H1 (cell line): Measurements from ENCODE around the gene SPACA9. TPM values are rescaled to one million over a fixed set of nuclear protein-coding genes. Genes with fewer than 3 reads are reported as not detected.

Experiments used
- BRCA1 ChIP-seq: IDR thresholded peaks from 2 replicates; pipeline ENCODE4 v1.6.1; 2012; ENCODE audit warnings: low read depth, low read length, improper control_type of control experiment
- KDM5A ChIP-seq: fragments of 200-600 bp; IDR thresholded peaks from 2 replicates; pipeline ENCODE4 v1.7.1; 2012; ENCODE audit warnings: mild to moderate bottlenecking, low read length, inconsistent platforms, mixed read lengths
- RXRA ChIP-seq: IDR thresholded peaks from 2 replicates; pipeline ENCODE4 v1.6.1; 2011; ENCODE audit warnings: low read depth, mild to moderate bottlenecking, low read length, moderate library complexity; ENCODE audit not compliant: insufficient read depth
- SAP30 ChIP-seq: fragments of 300-600 bp; sonication (generic); IDR thresholded peaks from 2 replicates; pipeline ENCODE4 v1.7.1; 2012; ENCODE audit warnings: low read length, moderate library complexity, mild to moderate bottlenecking, inconsistent platforms; ENCODE audit not compliant: insufficient read depth, insufficient replicate concordance
- polyA plus RNA-seq, 7 experiments: library from polyadenylated mRNA; depleted of rRNA in 3 of 7; stranded (reverse) in 5 of 7; unstranded in 2 of 7; fragments of >200 nt in 5 of 7; fragments of 200-250 nt in 2 of 7; gene quantifications; 1 replicate in 5 of 7; 2 replicates in 1 of 7; 4 replicates in 1 of 7; pipeline versions ENCODE4 v1.2.1 to v1.2.3, GENCODE V29; 2011 to 2013; ENCODE audit warnings: missing spikeins in 2 of 7, mixed read lengths in 2 of 7
- total RNA-seq: library from RNA; stranded (reverse); fragmentation: NEBNext Ultra II Directional; extraction: Animal tissue kit (Norgen Biotek cat#: 25700); gene quantifications from 2 replicates; pipeline ENCODE4 v1.2.1, GENCODE V29; 2021
- TF ChIP-seq, protein P1 (sequence below): IDR thresholded peaks from 2 replicates; pipeline ENCODE4 v1.6.1; 2011; ENCODE audit warnings: low read depth, mild to moderate bottlenecking, low read length; ENCODE audit not compliant: insufficient read depth

Gene SPACA9
- total and polyA plus RNA-seq, 2 of the 8 experiments (the other 6 are each of a cell fraction or from before 2014, with no cell fraction given), result 0.63 to 1.3 TPM

DNA sequence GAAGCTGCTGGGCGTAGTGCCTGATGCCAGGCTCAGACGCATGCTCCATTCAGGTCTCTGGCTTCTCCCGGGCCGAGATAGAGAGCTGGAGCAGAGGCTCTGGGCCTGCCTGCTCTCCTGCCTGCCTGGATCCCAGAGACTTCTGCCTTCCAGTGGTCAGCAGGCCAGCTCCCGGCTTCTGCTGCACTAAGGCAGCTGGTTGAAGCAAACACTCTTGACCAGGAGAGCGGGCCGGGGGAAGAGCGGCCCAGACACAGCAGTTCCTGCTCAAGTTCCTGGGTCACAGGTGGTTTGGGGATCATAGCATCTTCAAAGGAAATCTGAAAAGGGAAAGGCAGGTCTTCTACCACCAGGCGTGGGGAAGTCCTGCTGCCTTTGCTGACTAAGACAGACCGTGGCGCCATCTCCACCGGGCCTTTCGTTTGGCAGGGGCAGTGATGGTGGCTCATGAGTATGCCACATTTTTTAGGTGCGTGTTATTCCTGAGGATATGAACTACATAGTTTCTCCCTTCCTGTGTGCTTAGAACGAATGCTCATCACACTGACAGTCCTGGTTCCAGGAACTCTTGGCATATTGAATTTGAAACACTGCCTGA, 31.7 kb upstream of the SPACA9 start (continued):
- TF ChIP-seq, protein P1, sequence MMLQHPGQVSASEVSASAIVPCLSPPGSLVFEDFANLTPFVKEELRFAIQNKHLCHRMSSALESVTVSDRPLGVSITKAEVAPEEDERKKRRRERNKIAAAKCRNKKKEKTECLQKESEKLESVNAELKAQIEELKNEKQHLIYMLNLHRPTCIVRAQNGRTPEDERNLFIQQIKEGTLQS, result no peak
- TF ChIP-seq BRCA1, result no peak
- no peak for TF ChIP-seq RXRA
- TF ChIP-seq KDM5A, result no peak
- no peak for TF ChIP-seq SAP30
